NT2/D1 (cell line): ENCODE measurements around the gene FIBIN.

Experiments used
- DNase-seq: peaks from one replicate; pipeline ENCODE4 v3.0.0-alpha.2; 2011; ENCODE audit warnings: low read depth, low spot score
- H3K27me3 ChIP-seq: 2 replicates; pipeline ENCODE4 v1.6.0; 2011; ENCODE audit warnings: mild to moderate bottlenecking; ENCODE audit not compliant: insufficient read length, insufficient read depth
- H3K36me3 ChIP-seq: 2 replicates; pipeline ENCODE4 v1.6.1; 2011; ENCODE audit warnings: mild to moderate bottlenecking, low read length, mixed read lengths; ENCODE audit not compliant: insufficient read depth, insufficient read length
- H3K4me1 ChIP-seq: 2 replicates; pipeline ENCODE4 v1.5.1; 2011; ENCODE audit not compliant: insufficient read depth, insufficient read length
- H3K4me3 ChIP-seq: 2 replicates; pipeline ENCODE4 v1.5.1; 2011; ENCODE audit warnings: low read depth; ENCODE audit not compliant: insufficient read length
- H3K9ac ChIP-seq: 2 replicates; pipeline ENCODE4 v1.6.0; 2011; ENCODE audit warnings: low read depth; ENCODE audit not compliant: insufficient read length
- H3K9me3 ChIP-seq: 2 replicates; pipeline ENCODE4 v1.5.1; 2011; ENCODE audit warnings: mild to moderate bottlenecking, low read length; ENCODE audit not compliant: insufficient read depth
- SUZ12 ChIP-seq: IDR thresholded peaks from 2 replicates; pipeline ENCODE4 v1.6.1; 2011; ENCODE audit not compliant: insufficient read length, insufficient read depth; ENCODE audit errors: extremely low read depth
- YY1 ChIP-seq: IDR thresholded peaks from 2 replicates; pipeline ENCODE4 v1.6.1; 2011; ENCODE audit not compliant: insufficient read length, insufficient read depth
- ZNF274 ChIP-seq: IDR thresholded peaks from 2 replicates; pipeline ENCODE4 v1.6.1; 2011; ENCODE audit warnings: mild to moderate bottlenecking, low read depth, low read length

Gene FIBIN

DNA sequence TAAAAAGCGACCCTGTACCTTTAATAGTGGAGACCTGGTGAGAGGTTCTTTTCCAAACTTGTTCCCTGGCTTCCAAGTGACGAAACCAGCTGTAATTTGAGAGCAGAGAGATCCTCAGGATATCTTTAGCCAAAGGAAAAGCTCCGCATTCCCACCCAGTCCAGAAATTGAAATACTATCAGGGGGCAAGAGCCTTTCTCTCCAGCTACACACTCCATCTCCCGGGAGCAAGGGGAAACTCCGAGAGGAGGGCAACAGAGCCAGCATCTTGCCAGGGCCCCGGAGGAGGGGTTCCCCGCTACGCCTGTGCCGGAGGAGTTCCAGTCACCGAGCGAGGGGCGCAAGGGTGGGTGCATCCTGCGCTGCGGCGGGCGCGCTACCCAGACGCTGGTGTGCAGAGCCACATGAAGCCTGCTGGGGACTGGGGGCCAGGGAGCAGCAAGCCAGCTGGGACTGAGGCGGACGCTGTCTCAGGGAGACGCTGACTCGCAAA lies at the start of gene FIBIN:
FIBIN (plus strand) TSS at position 148 of the 493 bp plus-strand sequence. CDS start 415 bp downstream, outside the sequence.
- no peaks in the 10 kb centered on the region for H3K36me3 ChIP-seq
- no peak for DNase-seq
- H3K9me3 ChIP-seq = no peaks in the 10 kb centered on the region
- TF ChIP-seq SUZ12 = no peak
- no peaks in the 10 kb centered on the region for H3K4me1 ChIP-seq
- H3K4me3 ChIP-seq = peak within 1 kb of the TSS; percentile 25
- H3K9ac ChIP-seq = peak within 1 kb of the TSS; percentile 38
- H3K27me3 ChIP-seq = peaks cover 4% of the 10 kb centered on the region

DNA sequence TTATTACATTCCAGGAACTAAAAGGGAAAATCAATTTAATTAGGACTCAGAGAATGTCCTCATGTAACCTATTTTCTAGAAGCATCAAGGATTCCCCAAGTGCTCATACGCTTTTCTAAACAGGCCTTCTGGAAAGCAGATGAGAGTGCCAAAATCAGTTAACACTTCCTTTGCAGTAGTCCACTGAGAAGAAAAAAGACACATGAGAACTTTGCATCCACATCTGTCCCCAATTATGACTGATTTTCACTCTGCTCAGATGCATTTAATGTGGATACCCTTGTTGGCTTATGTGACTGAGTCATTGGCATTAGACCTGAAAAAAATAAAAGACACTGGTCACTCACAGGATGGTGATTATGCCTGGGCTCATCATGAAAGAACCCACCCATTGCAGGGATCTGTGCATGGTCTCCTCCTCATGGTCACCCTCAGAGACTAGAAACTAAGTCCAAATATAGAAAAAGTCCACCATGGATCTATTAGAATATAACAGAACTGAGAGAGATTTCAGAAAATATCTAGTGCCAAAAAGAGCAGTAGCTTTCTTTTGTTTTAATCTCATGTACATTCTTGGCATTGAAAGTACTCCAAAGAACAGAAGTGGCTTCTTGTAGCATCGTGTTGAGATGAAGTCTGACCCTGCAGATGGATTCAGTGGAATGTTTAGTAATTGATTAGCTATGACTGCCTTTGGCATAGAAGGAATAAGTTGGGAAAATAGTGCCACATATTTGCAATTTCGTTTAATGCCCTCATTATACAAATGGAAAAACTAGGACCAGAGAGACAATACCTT lies 48.8 kb upstream of the FIBIN start:
- Histone ChIP-seq H3K9me3 (no peaks in the 10 kb centered on the region), H3K36me3 (no peaks in the 10 kb centered on the region), H3K9ac (no peak overlapping the region), H3K4me1 (no peaks in the 10 kb centered on the region), H3K4me3 (no peak overlapping the region), H3K27me3 (no peaks in the 10 kb centered on the region)
- no peak for TF ChIP-seq ZNF274
- no peak for TF ChIP-seq SUZ12
- no peak for TF ChIP-seq YY1
- no peak for DNase-seq

DNA sequence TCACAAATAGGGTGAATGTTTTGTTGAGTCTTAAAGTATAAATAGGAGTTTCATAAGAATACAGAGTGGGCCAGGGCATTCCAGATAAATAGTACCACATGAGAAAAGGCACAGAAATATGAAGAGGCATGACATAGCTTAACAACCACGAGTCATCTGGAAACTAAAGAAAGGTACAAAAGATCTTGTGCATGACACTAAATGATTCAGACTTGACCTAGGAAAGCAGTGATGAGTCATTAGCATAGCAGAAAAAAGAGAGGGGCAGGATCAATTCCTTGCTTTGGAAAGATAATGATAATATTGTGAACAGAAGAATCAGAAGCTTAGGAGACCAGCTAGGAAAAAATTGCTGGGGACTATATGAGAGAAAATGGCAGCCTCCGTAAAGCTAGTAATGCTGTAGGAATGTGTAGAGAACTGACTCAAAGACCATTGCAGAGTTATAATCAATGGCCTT lies 47.6 kb upstream of the FIBIN start:
- Histone ChIP-seq H3K9ac (no peak overlapping the region), H3K4me1 (no peaks in the 10 kb centered on the region), H3K9me3 (no peaks in the 10 kb centered on the region), H3K4me3 (no peak overlapping the region), H3K36me3 (no peaks in the 10 kb centered on the region), H3K27me3 (no peaks in the 10 kb centered on the region)
- no peak for DNase-seq
- TF ChIP-seq ZNF274 (no peak), SUZ12 (no peak), YY1 (no peak)

DNA sequence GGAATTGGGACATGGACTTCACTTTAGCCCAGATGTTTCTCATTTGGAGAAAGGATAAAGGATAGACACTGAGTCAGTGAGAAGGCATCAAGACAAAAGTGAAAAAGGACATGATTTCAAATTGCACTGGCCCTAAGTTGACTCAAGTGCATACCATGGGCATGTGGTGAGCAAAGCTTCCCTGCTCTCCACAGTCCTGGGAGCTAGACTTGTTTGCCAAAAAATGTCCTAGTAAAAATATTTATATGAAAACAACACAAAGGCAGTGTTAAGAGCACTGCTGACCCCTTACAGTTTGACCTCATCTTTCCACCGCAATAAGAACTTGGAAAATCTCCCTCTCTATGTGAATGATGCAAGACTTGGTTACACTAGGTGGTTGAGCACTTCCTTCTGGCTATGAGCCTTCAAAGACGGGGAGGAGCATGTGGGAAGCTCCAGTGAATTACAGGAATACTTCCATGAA lies 46.5 kb upstream of the FIBIN start:
- TF ChIP-seq ZNF274 (no peak), SUZ12 (no peak), YY1 (no peak)
- no peaks in the 10 kb centered on the region for H3K27me3 ChIP-seq

DNA sequence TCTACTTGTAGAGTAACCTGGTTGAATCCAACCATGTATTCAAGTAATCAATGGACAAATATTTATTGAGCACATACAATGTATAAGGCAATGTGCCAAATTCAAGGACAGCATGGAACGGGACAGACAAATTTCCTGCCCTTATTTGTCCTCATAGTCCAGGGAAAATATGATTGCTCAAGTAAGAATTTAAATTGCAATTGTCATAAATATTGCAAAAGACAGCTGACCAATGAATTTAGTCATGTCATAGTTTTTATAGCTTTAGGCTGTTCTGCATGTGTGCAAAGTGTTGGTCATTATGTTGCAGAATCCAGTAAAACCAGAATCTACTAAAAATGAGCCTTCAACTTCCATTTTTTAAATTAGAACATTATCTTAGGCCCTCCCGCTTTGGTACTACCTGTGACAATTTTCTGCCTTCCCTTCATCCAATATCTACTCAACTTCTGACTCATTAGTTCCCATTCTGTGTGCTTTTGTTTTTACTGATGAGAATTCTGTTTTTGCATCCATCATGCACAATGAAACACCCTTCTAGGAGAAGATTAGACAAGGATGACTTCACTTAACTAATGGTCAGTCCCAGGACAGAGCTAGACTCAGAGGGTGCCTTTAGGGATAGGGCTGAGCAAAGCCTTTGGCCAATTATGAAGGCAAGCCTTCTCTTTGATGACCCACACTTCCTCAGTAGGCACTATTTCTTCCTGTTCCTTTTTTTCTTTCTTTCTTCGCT lies 45.8 kb upstream of the FIBIN start:
- no peak for DNase-seq
- Histone ChIP-seq H3K27me3 (no peaks in the 10 kb centered on the region), H3K4me1 (no peaks in the 10 kb centered on the region), H3K9me3 (no peaks in the 10 kb centered on the region), H3K4me3 (no peak overlapping the region), H3K36me3 (no peaks in the 10 kb centered on the region), H3K9ac (no peak overlapping the region)
- TF ChIP-seq SUZ12 = no peak
- no peak for TF ChIP-seq ZNF274
- TF ChIP-seq YY1 = no peak

More for the DNA sequence above, 46.5 kb upstream of the FIBIN start:
- H3K36me3 ChIP-seq = no peaks in the 10 kb centered on the region
- H3K4me3 ChIP-seq = no peak overlapping the region
- H3K9ac ChIP-seq = no peak overlapping the region
- DNase-seq = no peak
- H3K4me1 ChIP-seq = no peaks in the 10 kb centered on the region
- no peaks in the 10 kb centered on the region for H3K9me3 ChIP-seq

DNA sequence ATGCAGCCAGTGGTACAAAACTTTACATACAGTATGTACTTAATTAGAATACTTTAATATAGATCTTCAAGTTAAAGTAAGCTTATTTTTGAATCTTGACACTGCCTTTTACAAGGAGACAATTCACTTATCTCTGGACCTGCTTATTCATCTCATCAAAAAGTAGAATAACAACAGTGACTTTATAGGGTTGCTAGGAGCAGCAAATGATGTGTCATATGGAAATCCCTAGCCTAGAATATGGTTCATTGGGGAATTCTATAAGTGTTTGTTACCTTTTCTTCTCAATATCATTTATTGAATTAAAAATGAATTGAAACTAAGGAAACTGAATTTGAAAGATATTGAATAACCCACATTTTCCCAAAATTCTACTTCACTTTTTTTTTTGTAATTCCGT lies 45.0 kb upstream of the FIBIN start:
- no peak for TF ChIP-seq ZNF274
- no peak for TF ChIP-seq YY1
- TF ChIP-seq SUZ12 = no peak
- H3K4me1 ChIP-seq = no peaks in the 10 kb centered on the region
- no peak overlapping the region for H3K9ac ChIP-seq
- DNase-seq = no peak
- no peak overlapping the region for H3K4me3 ChIP-seq
- no peaks in the 10 kb centered on the region for H3K27me3 ChIP-seq
- no peaks in the 10 kb centered on the region for H3K36me3 ChIP-seq
- no peaks in the 10 kb centered on the region for H3K9me3 ChIP-seq

DNA sequence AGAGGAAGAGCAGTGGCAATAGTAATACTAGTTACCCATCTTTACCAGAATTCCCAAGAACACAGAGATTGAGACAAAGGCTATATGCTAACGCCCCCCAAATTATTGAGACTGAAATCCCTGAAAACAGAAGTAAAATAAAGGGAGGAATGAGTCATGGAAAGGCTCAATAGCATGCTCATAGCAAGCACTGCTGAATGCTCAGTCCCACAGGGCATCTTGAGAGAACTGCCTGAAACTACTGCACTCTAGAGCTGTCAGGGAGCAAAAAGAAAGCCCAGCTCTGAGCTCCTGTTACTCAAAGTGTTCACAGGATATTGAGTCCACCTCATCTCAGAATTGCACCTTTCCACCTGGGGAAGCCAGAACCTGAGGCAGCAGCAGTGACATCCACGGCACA lies 44.1 kb upstream of the FIBIN start:
- TF ChIP-seq SUZ12 = no peak
- TF ChIP-seq ZNF274 = no peak
- Histone ChIP-seq H3K9me3 (no peaks in the 10 kb centered on the region), H3K4me1 (no peaks in the 10 kb centered on the region)

More for the DNA sequence above, 44.1 kb upstream of the FIBIN start:
- no peak overlapping the region for H3K4me3 ChIP-seq
- no peaks in the 10 kb centered on the region for H3K27me3 ChIP-seq
- H3K9ac ChIP-seq = no peak overlapping the region
- no peaks in the 10 kb centered on the region for H3K36me3 ChIP-seq
- DNase-seq = no peak
